ENCODE data around the gene VAPA.
A peak's percentile ranks its signal among the peaks of the same experiment; 100 is the strongest.

Gene VAPA

DNA sequence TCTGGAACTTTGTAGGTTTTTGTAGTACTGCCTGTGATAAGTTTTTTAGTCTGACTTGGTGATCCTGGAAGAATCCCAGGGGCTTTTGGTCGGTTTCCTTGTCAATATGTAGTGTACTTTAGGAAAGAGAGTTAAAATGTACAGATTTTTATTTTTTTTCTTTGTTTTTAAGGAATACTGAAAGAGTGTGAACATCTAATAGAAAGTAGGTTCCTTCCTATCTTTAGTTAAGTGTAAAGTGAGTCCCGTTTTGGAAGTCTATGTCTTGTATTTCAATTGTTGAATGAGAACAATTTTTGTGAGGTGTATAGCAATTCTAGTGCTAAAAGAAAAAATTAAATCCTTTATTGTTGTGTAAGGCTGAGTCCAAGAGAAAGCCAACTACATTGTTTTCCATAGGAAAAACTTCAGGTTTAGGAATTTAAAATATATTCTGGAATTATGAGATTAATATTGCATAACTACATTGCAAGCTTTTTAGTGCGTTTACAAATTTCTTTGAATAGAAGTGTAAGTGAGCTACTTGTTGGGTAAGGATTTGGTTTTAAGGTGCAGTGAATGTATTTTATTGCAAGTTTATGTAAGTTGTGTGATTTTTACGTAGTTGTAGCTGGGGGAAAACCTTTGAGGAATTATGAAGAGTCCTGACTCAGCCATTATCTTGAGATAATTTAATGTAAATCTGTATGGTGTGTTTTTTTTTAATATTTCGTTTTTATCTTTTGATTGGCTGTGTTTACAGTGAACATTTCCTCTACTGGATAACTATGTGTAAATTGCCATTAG is 1.7 kb downstream of the VAPA start:
- DNase-seq, result no peak

DNA sequence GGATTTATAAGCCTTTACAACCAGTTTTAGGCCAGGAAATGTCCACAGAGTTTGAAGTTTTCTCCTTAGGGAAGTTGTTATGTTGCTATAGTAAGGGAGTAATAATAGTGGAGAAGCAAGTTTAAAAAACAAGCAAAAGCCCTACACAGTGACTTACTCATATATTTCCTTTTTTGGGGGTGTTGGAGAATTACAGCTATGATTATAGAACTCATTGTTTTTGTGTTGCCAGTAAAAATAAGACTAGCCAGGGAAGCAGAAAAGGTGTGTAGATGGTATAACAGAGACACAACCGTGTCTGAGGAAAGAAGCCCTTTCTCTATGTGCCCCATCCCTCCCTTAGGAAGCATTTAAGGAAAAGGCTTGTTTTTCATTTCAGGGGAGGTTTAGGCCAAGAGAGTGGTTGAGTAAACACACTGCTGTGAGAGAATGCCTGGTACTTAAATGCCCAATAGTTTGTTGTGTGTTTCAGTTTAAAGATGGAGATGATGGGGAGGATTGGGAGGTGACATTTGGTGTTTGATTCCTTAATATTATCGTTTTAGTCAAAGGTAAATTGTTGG is 2.3 kb downstream of the VAPA start:
- DNase-seq, result peak; percentile 33 to 39

DNA sequence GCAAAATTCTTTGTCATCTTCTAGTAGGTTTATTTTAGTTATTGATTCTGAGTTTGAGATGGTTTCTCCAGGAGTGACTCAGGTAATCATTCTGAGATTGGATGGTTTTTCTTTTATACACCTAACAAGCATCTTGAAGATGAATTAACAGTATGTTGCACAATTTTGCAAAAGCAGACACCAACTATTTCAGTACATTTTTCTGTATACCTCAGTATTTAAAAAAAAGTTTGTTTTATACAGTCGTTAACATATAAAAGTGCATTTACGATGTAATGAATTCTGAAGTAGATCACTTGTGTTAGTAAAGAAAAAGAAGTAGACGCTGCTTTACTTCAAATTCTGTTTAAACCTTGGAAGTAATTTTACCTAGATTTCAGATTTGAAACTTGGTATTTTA is 3.0 kb downstream of the VAPA start:
- DNase-seq, result no peak

DNA sequence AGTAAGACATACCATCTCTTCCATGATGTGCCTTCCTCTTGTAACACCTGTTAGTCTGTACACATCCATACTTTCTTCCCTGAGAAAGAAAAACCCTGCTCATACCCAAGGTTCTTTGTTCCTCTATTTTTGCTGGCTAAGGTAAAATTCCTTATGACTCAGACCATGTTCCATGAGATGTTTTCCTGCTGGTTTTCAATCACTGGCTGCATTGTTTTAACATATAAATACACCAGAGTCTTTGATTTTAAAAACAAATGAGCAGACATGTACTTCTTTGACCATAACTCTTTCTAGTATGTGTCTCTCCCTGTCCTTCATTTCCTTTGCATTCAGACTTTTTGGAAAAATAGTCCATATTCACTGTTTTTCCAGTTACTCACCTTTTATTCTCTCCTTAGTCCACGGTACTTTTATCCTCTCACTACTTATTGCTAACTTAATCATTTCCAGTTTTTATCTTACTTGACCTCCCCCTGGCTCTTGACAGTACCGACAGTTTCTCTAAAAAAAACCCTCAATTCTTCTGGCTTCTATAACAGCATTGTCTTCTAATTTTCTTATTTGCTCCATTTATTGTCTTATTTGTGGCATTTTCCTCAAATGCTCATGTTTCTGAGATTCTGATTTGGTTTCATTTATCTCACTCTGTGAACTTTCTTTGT is 4.3 kb downstream of the VAPA start:
- DNase-seq, result no peak

DNA sequence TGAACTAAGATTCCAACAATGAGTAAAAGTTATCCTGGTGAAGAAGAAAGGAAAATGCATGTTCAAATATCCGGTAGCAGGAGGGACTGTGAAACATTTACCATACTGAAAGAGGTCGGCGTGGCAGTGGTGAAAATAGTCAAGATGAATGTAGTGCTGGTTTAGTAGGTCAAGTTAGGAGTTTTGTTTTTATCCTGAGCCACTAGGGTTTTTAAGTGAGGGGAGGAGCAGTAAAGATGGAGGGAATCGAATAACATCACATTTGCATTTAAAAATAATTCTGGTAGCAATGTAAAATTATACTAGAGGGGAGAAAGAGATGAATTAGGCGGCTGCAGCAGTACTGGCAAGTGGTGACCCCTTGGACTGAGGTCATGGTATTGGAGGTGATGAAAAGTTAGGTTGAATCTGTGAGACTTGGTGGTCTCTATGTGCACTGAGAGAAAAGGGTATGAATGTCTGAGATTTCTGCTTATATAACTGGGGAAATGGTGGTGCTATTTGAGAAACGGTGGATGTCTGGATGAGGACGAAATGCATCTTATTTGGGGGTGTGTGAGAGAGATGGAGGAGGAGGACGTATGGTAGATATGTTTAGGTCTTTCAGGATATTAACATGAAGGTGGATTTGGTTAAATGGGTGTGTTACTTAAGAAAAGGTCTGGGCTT is 5.9 kb downstream of the VAPA start:
- no peak for DNase-seq

DNA sequence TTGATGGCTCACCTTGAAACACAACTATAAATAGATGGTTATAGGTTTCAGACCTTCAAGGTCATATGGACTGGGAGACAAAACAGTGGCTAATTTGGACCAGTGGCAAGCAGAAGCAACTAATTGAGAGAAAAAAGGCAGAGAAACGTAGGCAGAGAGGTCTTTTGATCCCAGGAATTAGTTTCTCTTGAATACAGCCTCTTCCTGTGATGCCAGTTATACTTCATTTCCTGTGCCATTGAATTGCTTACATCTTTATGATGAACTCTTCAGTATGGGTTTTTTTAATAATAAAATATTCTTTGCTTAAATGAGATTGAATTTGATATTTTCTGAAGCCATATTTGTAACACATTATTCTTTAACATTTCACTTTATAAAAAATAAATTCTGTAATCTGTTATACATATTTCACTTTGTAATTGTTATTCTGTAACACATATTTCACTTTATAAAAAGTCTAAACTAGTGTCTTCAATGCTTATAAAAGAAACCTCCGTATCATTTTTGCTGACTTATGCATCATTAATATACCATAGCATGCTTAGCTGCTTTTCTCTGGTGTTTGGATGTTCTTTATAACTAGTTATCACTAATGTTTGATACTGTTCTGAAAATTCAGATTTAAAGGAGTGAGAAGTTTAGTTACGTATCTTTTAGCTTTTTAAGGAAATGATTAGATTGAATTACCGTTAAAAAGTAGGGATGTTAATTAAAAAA is 8.9 kb downstream of the VAPA start:
- no peak for DNase-seq

DNA sequence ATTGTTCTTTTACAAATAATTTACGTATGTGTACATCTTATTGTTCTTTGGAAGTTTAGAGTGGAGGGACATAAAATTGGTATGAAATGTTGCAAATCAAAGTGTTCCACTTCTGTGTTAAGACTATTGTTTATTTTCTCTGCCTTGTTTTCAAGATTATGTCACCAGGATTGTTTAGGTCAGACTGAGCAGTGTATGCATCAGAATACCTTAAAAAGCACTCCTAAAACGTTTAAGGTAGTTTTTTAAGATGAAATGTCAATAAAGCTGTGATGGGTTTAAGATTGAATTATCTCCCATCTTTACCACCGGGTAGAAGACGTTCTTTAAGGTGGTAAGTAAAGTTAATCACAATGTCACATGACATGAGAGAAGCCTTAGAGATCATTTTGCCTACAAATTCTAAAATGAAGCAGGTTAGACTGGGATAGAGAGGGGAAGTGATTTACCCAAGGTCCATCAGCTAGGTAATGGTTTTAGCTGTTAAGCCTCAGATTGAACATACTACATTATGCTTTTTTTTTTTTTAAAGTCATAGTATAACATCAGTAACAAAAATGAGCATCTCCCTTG is 10.6 kb downstream of the VAPA start:
- DNase-seq, result no peak

DNA sequence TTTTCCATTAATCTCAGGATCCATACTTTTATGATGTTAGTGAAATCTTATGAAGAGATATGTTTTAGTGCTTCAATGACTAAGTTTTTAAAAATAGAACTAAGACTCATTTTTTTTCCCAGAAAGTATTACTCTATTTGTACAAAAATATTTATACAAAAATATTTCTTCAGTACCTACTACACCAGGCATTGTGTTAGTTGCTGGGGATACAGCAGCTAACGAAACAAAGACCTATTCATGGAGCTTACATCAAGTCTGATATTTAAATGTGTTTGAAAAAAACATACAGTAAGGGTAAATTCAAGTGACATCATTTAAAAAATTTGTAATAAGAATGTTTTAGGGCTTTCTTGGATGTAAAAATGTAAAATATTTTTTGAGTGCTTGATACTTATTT is 11.6 kb downstream of the VAPA start:
- no peak for DNase-seq

DNA sequence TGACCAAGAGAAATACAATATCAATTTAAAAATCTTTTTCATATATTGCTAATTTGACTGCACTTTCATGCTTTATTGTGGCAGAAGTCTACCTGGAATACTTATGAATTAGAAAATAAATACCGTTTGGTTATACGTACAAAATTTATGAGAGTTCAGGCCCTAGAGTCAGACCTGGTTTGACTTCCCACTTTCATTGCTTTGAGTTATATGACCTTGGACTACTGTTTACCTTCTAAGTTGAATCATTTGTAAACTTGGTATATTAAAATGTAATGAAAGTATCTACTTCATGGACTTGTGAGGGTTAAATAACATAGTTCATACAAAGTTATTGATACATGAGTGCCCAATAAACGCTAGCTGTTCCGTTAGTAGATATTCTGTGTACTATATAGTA is 12.0 kb downstream of the VAPA start:
- no peak for DNase-seq

DNA sequence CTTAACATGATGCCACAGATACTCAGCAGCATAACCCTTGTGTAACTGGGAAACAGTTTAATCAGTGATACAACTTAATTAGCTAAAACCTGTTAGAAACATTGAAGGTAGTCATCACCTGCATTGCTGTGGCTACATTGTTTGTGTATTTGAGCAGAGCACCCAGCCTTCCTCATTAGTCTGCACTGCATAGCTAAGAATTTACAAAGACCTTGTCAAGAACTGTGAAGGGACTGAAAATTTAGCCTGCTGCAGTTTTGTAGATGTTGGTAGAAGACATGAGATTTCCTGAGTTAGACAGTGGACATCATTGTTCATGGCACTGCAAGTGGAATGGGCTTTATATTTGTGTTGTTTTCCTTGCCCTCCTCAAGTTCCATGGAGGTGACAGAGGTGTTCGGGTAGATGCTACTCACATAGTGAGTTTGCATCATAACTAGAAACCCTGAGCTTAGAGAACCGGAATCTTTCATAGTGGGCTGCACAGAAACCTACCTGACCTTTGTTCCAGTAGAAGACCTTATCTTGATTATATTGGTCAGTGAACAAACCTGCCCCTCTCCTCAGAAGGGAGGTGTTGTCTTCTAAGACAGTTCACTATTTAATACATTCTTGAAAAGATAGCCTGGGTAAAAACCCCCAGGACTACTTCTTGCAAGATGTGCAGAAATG is 12.5 kb downstream of the VAPA start:
- DNase-seq, result no peak

DNA sequence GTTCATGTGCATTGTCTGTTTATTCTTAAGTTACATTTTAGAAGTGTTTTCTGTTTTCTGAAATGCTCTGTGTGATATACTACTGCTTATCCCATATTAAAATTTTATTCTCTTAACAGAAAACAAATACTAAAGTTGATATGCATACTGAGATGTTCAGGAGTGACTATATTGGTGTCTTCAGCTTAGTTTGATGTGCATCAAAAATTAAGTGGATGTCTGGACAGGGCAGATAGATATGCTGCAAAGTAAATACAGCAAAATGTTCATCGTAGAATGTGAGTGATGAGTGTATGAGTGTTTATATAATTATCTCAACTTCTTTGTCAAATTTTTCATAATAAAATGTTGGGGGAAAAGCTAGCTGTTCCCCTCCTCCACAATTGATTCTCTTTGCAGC is 13.2 kb downstream of the VAPA start:
- DNase-seq, result no peak

DNA sequence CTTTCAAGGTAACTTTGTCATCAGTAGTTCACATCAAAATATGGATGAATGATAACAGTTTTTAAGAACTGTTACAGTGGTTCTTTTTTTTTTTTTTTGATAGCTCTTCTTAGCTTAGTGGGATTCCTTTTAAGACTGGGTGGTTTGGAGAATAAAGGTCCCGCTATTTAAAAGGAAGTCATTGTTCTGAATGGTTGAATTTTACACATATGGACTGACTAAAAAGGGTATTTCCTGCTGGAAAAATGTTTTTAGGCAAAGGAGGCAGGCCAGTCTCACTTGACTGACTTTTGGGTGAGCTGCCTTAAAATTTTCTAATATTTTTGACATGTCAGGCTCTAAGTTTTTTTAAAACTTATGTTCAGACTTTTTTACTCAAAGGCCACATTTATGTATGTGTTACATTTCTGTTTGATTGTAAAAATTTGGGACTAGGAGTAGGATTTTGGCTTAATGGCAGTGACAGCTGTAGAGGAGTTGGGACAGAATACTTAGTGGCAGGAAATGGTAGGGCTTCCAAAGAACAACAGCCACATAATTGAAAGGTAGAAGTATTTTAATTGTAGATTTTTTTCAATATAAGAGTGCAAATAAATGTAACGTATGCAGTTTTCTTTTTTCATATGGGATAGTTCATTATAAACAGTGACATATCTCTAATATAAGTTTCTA is 13.7 kb downstream of the VAPA start:
- no peak for DNase-seq

DNA sequence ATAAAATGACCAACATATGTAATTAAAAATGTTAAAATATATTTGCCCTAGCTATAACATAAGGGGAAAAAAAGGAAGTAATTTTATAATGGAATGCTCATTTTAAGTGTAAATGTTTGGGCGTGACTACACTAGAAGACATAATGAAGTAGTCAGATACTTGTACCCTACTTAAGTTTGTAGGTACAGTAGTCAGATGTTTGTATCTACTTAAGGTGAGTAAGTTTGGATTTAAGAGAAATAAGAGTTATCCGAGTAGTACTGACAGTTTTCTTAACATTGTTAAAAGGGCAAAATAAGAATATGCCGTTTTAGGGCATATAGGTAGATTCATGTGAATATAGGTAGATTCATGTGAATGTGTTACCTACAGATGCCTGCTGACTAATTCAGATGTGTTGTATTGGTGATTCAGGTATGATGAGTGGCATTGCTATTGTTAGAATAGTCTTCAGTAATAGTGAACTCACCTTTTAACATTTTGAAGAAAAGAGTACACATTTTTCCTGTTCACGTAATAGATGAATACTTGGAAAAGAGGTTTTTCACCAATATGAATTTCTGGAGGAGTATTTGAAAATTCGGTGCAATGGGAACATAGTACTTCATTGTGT is 14.9 kb downstream of the VAPA start:
- DNase-seq, result no peak

DNA sequence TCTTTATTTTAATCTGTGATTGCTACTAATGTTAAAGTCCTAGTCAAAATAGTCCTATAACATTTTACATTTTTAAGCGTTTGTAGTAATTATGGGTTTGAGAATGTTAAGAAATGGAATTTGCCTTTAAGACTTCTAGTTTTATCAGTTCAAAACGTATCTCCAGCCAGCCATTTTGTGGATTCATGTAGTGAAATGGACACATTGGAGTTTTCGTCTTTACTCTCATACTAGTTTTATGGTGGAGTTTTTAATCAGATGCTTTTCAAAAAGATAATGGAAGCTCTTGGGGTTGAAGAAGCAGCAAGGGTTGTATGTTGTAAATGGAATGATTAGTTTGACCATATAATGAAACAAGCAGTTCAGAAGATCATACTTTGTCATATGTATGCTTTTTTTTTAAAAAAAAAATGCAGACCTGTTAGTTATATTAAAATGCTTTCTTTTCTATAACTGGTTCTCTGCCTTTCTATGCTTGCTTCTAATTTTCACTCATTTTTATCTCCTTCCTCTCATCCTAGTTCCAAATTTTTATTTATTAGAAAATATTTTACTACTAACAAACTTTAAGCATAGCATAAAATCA is 16.6 kb downstream of the VAPA start:
- DNase-seq, result no peak

DNA sequence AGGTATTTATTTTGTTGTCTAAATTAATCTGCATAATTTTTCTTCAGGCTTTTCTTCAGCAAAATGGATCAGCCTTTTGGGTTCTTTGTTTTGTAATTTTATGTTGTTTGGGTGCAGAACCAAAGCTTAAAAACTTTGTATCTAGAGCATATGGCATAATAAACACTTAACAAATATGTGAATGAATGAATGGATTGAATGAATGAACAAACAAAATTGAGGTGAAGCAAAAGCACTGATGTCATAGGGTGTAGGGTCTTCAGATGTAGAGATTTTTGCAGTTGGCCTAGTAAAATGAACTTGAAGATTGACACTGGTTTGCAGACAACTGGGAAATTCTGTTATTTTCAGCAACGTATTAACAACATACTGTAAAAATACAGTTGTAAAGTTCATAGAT is 17.3 kb downstream of the VAPA start:
- no peak for DNase-seq

DNA sequence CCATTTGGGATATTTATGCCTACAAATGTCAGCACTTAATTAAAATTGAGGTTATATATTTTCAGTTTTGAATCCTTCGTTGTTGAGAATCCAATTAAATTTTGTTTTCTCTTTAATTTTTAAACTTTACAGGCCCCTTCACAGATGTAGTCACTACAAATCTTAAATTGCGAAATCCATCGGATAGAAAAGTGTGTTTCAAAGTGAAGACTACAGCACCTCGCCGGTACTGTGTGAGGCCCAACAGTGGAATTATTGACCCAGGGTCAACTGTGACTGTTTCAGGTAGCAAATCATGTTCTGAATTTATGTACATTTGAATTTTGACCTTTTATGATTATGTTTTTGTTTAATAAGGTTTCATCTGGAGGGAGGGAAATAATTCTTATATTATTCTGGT is 17.9 kb downstream of the VAPA start:
- no peak for DNase-seq

DNA sequence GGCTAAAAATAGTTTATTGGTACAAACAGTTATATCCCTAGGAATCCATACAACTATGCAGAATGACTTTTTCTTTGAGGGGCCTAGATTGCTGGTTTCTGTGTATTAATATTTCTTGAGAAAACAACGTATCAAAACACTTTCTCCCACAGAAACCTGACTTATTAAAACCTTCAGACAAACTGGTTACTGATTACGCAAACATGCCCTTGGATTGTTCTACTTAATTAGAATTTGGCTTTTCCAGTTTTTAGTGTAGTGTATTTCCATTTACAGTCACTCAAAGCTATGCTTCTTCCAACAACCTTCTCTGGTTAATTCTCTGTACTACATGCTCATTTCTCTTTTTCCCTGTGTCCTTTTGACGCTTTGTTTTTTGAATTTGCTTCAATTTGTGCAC is 20.0 kb downstream of the VAPA start:
- no peak for DNase-seq

DNA sequence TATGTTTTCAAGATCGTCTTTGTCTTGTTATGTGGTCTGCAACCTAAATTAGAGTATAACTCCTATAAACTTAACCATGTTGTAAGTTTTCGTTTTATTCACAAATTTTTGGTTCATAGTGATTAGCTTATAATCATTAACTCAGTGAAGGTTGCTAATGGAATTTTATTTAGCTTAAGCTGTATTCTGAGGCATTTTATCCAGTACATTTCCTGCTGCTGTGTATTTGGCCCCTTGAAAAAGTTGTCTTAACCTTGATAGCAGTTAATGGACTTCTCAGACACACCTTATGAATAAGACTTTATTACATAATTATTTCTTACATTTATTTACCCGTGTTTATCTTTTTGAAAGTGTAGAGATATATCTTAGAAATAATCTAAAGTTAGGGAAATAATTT is 20.5 kb downstream of the VAPA start:
- no peak for DNase-seq

DNA sequence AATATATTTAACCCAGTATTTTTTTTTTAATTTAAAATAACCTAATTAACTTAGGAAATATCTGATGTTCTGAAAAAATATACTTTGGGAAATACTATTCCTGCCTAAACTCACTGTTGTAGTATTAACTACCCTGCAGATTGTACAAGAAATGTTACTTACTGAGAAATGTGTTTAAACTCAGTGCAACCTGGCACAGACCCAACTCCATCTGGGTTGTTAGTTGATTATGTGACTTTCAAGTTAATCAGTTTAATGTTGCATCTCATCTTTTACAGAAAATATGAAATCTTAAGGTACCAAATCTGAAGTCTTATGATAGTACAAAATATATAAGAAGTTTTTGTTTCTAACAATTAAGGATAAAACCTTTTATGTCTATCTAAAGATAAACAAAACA is 27.3 kb downstream of the VAPA start:
- no peak for DNase-seq

DNA sequence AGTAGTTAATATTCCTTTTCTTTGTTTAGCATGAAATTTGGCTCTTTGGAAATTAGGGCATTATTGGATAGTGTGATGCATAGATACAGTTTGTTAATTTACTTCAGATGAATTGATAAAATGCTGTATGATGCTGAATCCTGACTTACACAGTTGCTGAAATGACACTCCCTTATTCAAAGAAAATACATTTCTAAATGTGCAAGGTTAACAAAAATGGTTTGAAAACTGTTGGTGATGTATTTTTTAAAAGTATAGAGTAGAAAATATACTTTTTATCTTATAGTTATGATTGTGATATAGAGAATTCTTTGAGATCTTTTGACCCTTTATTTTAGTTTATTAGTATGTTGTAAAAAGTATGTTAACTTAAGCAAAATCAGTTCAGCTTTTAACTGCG is 27.8 kb downstream of the VAPA start:
- no peak for DNase-seq

DNA sequence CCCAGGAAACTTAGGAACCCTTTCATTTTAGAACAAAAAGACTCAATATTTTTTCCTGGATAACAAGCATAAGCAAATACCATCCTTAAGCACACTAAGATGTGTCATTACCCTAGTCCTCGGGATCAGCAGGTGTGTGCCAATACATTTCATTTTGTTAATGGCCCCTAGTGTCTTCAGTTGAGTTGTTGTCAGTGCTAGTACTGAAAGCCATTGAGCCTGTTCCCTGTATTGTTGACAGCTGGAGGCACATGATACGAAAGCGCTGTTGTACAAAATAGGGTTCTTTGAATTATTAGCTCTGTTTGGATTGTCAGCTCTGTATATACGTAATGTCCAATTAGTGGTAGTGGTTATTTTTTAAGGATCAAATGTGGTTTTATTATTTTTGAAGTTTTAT is 29.5 kb downstream of the VAPA start:
- DNase-seq, result no peak
